ENCODE results near the gene C14orf132. TPM values are rescaled to one million over a fixed set of nuclear protein-coding genes. Genes with fewer than 3 reads are reported as not detected.
A peak's percentile ranks its signal among the peaks of the same experiment; 100 is the strongest.

The C14orf132 gene
- total RNA-seq, 1 donor from 2014 or later = 12.0 TPM

GRCh38 chr14:96038558-96038919 is 623 bp upstream of the C14orf132 start:
- no peaks in the 10 kb centered on the region for H3K9me3 ChIP-seq
- no peaks in the 10 kb centered on the region for H3K27me3 ChIP-seq
- intact Hi-C loops (cut with DNase I) = loop anchor here (2.0 kb wide), 1 partner anchor 56 kb away; no protein-coding TSS in a partner anchor
- H3K4me3 ChIP-seq = peak overlapping the region; percentile 81 to 84
- H3K36me3 ChIP-seq = no peaks in the 10 kb centered on the region
- peaks cover 44% of the 10 kb centered on the region for H3K4me1 ChIP-seq
- no peak for DNase-seq (ENCODE audit: extremely low spot score in 2 of 2)
- H3K27ac ChIP-seq = peak overlapping the region; percentile 91
- TF ChIP-seq, protein P1, sequence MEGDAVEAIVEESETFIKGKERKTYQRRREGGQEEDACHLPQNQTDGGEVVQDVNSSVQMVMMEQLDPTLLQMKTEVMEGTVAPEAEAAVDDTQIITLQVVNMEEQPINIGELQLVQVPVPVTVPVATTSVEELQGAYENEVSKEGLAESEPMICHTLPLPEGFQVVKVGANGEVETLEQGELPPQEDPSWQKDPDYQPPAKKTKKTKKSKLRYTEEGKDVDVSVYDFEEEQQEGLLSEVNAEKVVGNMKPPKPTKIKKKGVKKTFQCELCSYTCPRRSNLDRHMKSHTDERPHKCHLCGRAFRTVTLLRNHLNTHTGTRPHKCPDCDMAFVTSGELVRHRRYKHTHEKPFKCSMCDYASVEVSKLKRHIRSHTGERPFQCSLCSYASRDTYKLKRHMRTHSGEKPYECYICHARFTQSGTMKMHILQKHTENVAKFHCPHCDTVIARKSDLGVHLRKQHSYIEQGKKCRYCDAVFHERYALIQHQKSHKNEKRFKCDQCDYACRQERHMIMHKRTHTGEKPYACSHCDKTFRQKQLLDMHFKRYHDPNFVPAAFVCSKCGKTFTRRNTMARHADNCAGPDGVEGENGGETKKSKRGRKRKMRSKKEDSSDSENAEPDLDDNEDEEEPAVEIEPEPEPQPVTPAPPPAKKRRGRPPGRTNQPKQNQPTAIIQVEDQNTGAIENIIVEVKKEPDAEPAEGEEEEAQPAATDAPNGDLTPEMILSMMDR (IDR thresholded peaks at IDR 0.05) = no peak
- TF ChIP-seq POLR2AphosphoS5 (IDR thresholded peaks at IDR 0.05; ENCODE audit: insufficient read depth in 1 of 2, low read depth in 1 of 2) (no peak), POLR2A (IDR thresholded peaks at IDR 0.05) (no peak)

DNA sequence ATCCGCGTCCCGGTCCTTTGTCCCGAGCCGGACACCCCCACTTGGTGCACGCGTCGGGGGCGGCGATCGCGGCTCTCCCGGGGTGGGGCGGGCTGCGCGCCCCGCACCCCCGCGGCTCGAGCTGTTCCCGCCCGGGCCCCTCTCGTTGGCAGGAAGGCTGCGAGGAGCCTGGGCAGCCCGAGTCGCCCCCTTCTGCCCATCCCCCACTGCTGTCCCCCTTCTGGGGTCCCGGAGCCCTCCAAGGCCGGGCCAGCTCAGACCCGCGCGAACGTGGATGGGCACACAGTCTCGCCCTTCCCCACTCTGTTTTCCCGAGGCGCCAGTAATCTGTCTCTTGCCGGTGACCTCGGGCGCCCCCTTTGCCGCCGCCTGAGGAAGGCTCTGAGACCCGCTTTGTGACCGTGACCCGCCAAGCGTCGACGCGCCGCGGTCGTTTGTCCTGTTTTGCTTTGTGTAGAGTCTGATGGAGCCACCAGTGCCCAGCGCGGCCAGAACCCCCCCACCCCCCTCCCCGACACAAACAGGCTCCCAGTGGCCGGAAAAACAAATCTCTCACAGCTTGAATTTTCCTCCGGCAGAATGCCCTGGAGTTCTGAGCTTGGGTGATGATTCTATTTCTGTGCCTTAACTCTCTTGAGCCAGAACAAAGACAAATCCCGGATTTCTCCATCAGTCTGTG is 610 bp downstream of the C14orf132 start:
- no peaks in the 10 kb centered on the region for H3K27me3 ChIP-seq
- H3K4me3 ChIP-seq = peak overlapping the region; percentile 81 to 84
- no peaks in the 10 kb centered on the region for H3K9me3 ChIP-seq
- intact Hi-C loops (cut with DNase I) = loop anchor here (2.0 kb wide), 1 partner anchor 55 kb away; no protein-coding TSS in a partner anchor
- peaks cover 44% of the 10 kb centered on the region for H3K4me1 ChIP-seq
- TF ChIP-seq POLR2A (IDR thresholded peaks at IDR 0.05) = no peak
- no peak for DNase-seq (ENCODE audit: extremely low spot score in 2 of 2)
- no peaks in the 10 kb centered on the region for H3K36me3 ChIP-seq
- H3K27ac ChIP-seq = peak overlapping the region; percentile 91

DNA sequence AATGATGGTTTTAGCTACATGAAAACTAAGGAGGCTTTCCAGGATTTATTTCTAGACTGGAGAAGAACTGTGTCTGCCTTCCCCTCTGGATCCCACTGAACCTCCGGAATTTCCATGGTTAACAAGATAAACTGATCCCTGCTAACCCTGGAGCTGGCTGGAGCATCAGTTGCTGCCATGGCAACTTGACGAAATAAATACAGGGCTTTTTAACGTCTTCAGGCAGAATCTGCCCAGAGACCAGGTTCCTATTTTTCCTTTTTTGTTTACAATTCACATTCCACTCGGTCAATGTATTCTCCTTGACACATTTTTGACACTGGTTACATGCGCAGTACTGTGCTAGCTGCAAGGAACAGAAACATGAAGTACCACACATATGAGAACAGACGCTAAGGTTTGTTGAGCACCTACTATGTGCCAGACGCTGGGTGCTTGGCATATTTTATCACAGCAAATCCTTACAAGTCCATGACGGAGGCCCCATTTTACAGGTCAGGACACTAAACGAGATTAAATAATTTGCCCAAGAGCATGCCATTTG is 1.7 kb downstream of the C14orf132 start:
- TF ChIP-seq POLR2AphosphoS5 (IDR thresholded peaks at IDR 0.05; ENCODE audit: insufficient read depth in 1 of 2, low read depth in 1 of 2) (no peak), POLR2A (IDR thresholded peaks at IDR 0.05) (no peak)
- TF ChIP-seq, protein P1 (IDR thresholded peaks at IDR 0.05) = no peak

DNA sequence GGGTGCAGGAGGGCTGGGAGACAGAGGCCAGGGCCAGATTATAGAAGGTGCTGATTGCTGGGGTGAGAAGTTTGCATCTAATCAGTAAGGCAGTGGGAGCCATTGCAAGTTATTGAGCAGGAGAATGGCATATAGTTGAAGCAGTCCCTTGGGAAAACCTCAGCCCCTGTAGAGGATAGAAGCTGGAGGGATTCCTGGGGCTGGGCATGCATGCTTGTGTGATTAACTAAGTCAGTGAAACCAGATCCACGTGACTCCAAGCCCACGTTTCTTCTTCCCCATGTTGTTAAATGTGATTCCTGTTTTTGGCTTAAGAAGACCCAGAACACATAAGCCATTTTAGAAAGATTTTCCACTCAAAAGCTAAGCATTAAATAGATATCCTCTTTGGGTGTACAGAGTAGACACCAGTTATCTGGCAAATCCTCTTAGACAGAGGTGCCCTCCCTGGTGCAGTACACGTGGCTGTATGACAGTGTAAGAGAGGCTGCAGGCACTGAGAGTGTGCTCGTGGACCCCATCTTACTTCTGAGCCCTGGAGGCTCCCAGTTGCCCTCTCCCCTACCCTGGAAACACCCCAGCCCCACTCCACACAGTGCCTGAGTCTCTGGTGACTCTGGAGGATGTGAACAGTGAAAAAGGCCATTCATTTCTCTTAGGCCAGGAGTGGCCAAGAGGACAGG is 3.2 kb downstream of the C14orf132 start:
- no peak for DNase-seq (ENCODE audit: extremely low spot score in 2 of 2)
- peaks cover 44% of the 10 kb centered on the region for H3K4me1 ChIP-seq
- no peaks in the 10 kb centered on the region for H3K27me3 ChIP-seq
- H3K4me3 ChIP-seq = no peak overlapping the region
- intact Hi-C loops (cut with DNase I) = no loop called here
- peak overlapping the region; percentile 91 for H3K27ac ChIP-seq
- H3K9me3 ChIP-seq = no peaks in the 10 kb centered on the region
- H3K36me3 ChIP-seq = no peaks in the 10 kb centered on the region
- TF ChIP-seq POLR2A (IDR thresholded peaks at IDR 0.05) (no peak), POLR2AphosphoS5 (IDR thresholded peaks at IDR 0.05; ENCODE audit: insufficient read depth in 1 of 2, low read depth in 1 of 2) (no peak)
- TF ChIP-seq, protein P1 (IDR thresholded peaks at IDR 0.05) = no peak

More for the DNA sequence above, 1.7 kb downstream of the C14orf132 start:
- H3K36me3 ChIP-seq = no peaks in the 10 kb centered on the region
- intact Hi-C loops (cut with DNase I) = no loop called here
- no peak for DNase-seq (ENCODE audit: extremely low spot score in 2 of 2)
- H3K4me1 ChIP-seq = peaks cover 44% of the 10 kb centered on the region
- H3K4me3 ChIP-seq = peak overlapping the region; percentile 81 to 84
- peak overlapping the region; percentile 91 for H3K27ac ChIP-seq
- no peaks in the 10 kb centered on the region for H3K9me3 ChIP-seq
- no peaks in the 10 kb centered on the region for H3K27me3 ChIP-seq

DNA sequence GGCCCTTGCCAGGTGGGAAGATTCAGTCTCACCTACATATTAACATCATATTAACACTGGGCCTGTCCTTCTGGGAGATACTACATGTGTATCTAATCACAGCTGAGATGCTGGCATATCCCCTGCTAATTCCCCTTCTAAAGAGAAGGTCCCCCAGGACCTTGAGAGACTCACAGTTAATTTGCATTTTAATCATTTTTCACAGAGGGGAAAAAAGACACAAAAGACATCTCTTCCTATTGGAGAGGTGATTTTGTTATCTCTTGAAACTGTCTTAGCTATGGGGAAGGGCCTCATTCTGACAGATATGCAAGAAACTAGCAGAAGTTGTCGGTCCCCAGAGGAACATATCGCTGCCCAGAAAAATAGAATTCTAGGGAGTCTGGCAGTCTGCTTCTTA is 7.5 kb downstream of the C14orf132 start:
- Histone ChIP-seq H3K27ac (no peak overlapping the region), H3K4me1 (peaks cover 33% of the 10 kb centered on the region), H3K27me3 (no peaks in the 10 kb centered on the region), H3K36me3 (no peaks in the 10 kb centered on the region), H3K9me3 (no peaks in the 10 kb centered on the region), H3K4me3 (no peak overlapping the region)
- DNase-seq (ENCODE audit: extremely low spot score in 2 of 2) = no peak
- no peak for TF ChIP-seq POLR2A (IDR thresholded peaks at IDR 0.05)
- TF ChIP-seq, protein P1 (IDR thresholded peaks at IDR 0.05) = no peak
- intact Hi-C loops (cut with DNase I) = no loop called here
